Stimulated activated CD4-positive, alpha-beta T cell treated with anti-CD3 and anti-CD28 coated beads, TNF-alpha, amount 100 ng/mL, for 4 hours (primary cell): ENCODE data around the gene TVP23C.

ENCODE experiments used
- DNase-seq, 3 experiments: peaks; one replicate each; pipeline ENCODE4 v3.0.0-alpha.2; 2020; ENCODE audit warnings: low read depth in 3 of 3

TVP23C gene

GRCh38 chr17:15465045-15465701 is 98.1 kb downstream of the TVP23C start:
- no peak for DNase-seq

GRCh38 chr17:15464231-15464985 is 98.9 kb downstream of the TVP23C start:
- DNase-seq = no peak

DNA sequence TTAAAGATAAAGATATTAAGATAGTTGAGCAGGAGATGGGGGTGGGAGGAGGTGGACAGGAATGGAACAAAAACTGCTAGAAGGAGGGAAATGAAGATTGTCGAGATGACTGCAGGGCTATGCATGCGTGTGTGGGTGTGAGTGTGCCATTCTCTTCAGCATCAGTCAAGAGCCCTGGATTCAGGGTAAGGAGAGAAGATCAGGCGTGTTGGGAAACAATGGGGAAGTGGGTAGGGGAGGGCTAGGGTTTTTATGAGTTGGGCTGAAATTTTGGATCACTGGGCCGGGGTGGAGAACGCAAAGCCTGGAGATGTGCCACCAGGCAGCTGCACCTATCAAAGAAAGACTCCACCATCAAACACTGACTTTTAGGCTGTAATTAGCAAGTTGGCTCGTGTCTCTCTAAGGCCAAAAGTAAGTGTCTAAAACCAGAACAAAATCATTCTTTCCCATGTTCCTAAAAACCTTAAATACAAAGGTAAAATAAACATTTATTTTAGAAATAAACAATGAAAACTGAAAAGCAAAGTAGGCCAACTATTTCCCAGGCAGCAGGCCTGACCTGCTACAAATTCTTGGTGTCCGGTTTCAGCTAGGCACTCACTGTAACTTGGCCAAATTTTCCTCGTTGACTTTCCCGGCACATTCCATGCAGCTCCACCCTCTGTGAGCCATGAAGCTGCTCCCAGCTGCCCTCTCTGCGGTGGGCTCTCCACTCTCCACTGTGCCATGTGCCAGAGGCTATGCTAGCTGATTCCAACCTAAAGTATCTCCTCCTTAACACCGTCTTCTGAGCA is 100.1 kb downstream of the TVP23C start:
- DNase-seq = no peak

- DNase-seq = no peak
These were observed 105.6 kb downstream of the TVP23C start for GRCh38 chr17:15457723-15458094.

- no peak for DNase-seq
These were observed 106.1 kb downstream of the TVP23C start for GRCh38 chr17:15456972-15457722.

DNA sequence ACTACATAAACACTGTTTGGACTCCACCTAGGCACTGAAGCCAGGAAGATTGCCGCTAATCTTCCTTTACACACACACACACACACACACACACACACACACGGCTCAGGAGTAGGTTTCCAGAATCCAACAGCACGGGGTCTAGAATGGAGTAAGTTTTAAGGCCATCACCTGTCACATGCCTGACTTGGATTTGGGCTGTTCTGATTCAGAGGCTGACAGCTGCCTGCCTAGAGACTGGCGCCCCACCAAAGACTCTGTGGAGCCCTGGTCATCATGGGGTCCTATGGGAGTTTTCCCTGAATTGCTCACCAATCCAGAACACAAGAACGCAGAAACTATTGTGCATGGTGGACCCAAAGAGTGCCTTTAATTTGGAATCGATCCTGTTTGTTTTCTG is 106.8 kb downstream of the TVP23C start:
- no peak for DNase-seq

- DNase-seq = no peak
These were observed 108.9 kb downstream of the TVP23C start for GRCh38 chr17:15454346-15454745.

DNA sequence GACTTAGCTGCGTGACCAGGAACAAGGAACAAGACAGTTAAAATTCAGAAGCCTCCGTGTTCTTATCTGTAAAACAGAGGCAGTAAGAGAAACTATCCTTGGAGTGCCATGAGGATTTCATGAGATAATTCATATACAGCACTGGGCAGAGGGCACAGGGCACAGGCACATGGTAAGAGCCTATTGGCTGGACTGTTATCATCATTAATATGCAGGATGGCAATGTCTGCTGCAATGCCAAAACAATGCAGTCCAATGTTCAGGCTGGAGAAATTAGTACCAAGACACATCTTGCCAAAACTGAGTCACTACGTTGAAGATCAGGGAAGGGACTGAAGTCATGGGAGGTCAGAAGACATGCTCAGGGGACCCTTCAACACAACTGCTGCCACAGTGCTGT is 109.5 kb downstream of the TVP23C start:
- DNase-seq = no peak

GRCh38 chr17:15453246-15453645 is 110.0 kb downstream of the TVP23C start:
- no peak for DNase-seq

GRCh38 chr17:15452746-15453145 is 110.5 kb downstream of the TVP23C start:
- DNase-seq = no peak
